ENCODE data around the gene FAM83C.

The FAM83C gene

DNA sequence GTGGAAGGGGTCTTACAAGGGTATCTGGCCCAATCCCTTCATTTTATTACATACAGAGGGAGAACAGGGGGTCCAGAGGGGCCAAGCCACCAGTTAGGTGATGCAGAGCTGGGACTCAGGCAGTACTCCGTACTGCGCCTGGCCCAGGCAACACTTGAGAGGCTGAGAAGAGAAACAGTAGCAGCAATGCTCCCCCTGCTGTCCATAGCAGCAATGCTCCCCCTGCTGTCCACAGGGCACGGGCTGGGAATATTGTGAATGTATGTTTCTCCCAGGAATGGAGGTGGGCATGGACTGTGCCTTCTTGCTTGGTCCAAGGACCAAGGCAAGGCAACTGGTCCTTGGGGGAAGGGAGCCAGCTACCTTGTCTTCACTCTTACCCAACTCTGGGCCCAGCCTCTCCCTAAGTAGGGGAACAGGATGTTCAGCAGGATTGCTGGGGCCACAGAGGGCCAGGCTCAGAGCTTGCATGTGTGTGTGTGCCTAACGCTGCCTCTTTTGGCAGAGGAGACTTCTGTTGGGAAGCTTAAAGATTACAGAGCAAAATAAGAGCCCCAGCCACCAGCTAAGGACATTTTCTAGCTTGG, 14.8 kb upstream of the FAM83C start:
- Histone ChIP-seq H3K27me3 (ENCODE audit: control insufficient read depth in 2 of 2, insufficient read depth in 2 of 2, low read length in 2 of 2) (no peaks in the 10 kb centered on the region), H3K4me1 (ENCODE audit: control insufficient read depth in 2 of 2, insufficient read depth in 2 of 2, low read length in 2 of 2) (peaks cover 9 to 12% of the 10 kb centered on the region in 2 donors), H3K27ac (ENCODE audit: low read depth in 2 of 2, low read length in 2 of 2) (no peak overlapping the region), H3K9ac (ENCODE audit: low read depth in 1 of 2, low read length in 2 of 2) (peak overlapping the region in 1 of 2 donors; percentile 1), H3K36me3 (ENCODE audit: control insufficient read depth in 2 of 2, insufficient read depth in 2 of 2, low read length in 2 of 2) (peaks cover 8 to 11% of the 10 kb centered on the region in 2 donors), H3K4me3 (ENCODE audit: low read length in 2 of 2) (no peak overlapping the region), H3K9me3 (ENCODE audit: control insufficient read depth in 2 of 2, low read length in 2 of 2) (no peaks in the 10 kb centered on the region)

DNA sequence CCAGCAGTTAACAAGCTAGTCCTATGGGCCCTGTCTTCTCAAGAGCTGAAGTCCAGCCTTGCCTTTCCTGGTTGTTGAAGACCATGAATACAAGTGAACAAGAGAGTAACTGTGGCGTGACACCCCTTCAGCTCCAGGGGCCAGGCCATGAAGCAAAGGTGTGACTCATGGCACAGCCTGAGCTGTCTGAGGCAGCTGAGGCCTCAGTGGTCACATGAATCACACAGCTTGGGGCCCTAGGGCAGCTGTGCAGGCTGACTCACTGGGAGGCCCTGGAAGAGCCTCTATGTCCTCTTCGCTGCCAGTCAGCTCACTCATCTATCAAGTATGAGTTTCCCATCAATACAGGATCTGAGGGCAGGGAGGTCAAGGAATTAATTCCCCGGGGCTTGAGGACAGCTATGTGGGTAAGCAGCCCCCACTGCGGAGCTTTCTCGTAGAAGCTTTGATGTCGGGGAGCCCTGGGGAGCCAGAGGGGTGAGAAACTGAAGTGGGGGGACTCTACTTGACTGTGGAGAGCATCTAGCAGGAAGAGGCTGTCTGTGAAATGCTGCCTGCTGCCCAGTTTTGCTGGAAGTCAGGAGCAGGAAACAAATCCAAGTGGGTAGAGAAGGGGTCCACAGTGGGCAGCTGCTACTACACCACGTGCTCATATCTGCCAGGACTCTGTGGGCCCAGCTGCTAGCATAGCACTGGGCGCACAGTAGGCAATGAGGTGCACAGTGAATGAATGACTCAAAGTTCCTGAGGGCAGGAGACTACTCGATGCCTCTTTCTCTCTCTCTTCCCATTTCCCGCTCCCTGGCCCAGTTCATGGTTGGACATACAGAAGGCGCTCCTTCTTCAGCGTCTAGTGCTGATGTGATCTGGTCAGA, 13.7 kb upstream of the FAM83C start:
- Histone ChIP-seq H3K4me3 (ENCODE audit: low read length in 2 of 2) (no peak overlapping the region), H3K4me1 (ENCODE audit: control insufficient read depth in 2 of 2, insufficient read depth in 2 of 2, low read length in 2 of 2) (peaks cover 9 to 12% of the 10 kb centered on the region in 2 donors), H3K36me3 (ENCODE audit: control insufficient read depth in 2 of 2, insufficient read depth in 2 of 2, low read length in 2 of 2) (peaks cover 6 to 11% of the 10 kb centered on the region in 2 donors), H3K9ac (ENCODE audit: low read depth in 1 of 2, low read length in 2 of 2) (no peak overlapping the region), H3K27me3 (ENCODE audit: control insufficient read depth in 2 of 2, insufficient read depth in 2 of 2, low read length in 2 of 2) (no peaks in the 10 kb centered on the region), H3K27ac (ENCODE audit: low read depth in 2 of 2, low read length in 2 of 2) (peak overlapping the region; percentile 10 to 46), H3K9me3 (ENCODE audit: control insufficient read depth in 2 of 2, low read length in 2 of 2) (no peaks in the 10 kb centered on the region)

DNA sequence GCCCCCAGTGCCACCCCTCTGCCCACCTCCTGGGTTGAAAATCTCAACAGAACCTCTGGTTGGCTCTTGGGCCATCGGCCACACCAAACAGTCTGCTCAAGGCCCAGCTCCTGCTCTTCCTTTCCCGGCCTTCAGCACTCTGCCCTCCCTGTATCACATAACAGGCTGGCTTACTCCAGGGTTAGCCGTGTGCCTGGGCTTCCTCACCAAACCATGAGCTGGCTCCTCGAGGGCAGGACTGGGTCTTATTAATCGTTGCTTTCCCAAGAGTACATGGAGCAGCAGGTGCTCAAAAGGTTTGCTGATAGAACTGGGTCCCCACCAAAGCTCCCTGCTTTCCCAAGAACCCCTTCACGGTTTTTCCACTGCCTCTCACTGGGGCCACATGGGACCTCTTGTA, 12.7 kb upstream of the FAM83C start:
- Histone ChIP-seq H3K4me1 (ENCODE audit: control insufficient read depth in 2 of 2, insufficient read depth in 2 of 2, low read length in 2 of 2) (peaks cover 9 to 12% of the 10 kb centered on the region in 2 donors), H3K27ac (ENCODE audit: low read depth in 2 of 2, low read length in 2 of 2) (no peak overlapping the region), H3K36me3 (ENCODE audit: control insufficient read depth in 2 of 2, insufficient read depth in 2 of 2, low read length in 2 of 2) (peaks cover 5 to 9% of the 10 kb centered on the region in 2 donors), H3K27me3 (ENCODE audit: control insufficient read depth in 2 of 2, insufficient read depth in 2 of 2, low read length in 2 of 2) (no peaks in the 10 kb centered on the region), H3K9me3 (ENCODE audit: control insufficient read depth in 2 of 2, low read length in 2 of 2) (no peaks in the 10 kb centered on the region), H3K9ac (ENCODE audit: low read depth in 1 of 2, low read length in 2 of 2) (no peak overlapping the region), H3K4me3 (ENCODE audit: low read length in 2 of 2) (no peak overlapping the region)

DNA sequence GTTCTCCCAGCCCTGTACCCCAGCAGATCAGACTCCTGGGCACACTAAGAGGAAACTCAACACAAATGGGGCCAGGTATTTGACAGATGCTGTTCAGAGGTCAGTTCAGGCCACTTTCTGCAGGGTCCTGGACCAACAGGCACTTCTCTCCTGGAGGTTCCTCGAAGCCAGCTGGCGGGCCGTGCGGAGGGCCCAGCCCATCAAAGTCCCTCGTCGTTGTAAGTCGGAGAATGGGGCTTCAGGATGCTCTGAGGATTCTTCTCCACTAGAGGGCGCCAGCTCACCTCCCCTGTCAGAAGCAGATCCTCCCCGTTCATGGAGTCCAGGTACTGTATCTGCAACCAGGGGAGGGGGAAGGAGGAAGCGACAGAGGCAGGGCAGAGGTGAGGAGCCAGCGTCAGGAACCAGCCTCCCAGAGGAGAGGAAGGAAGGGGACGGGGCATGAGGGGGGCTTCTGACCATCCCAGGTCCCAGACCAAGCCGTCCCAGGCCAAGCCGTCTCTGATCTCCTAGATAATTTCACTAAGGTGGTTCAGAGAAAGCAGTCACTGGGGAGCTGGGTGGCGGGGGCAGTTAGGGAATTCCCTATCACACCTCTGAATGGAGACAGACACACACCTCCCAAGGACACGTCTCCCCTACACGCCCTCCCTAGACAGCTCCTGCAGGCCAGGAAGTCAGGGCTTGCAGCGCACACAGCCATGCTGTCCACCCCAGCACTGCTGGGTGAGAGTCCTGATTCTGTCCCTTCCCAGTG, 11.7 kb upstream of the FAM83C start:
- Histone ChIP-seq H3K4me1 (ENCODE audit: control insufficient read depth in 2 of 2, insufficient read depth in 2 of 2, low read length in 2 of 2) (peaks cover 9 to 12% of the 10 kb centered on the region in 2 donors), H3K36me3 (ENCODE audit: control insufficient read depth in 2 of 2, insufficient read depth in 2 of 2, low read length in 2 of 2) (peaks cover 4 to 5% of the 10 kb centered on the region in 2 donors), H3K4me3 (ENCODE audit: low read length in 2 of 2) (no peak overlapping the region), H3K27me3 (ENCODE audit: control insufficient read depth in 2 of 2, insufficient read depth in 2 of 2, low read length in 2 of 2) (no peaks in the 10 kb centered on the region), H3K9me3 (ENCODE audit: control insufficient read depth in 2 of 2, low read length in 2 of 2) (no peaks in the 10 kb centered on the region), H3K9ac (ENCODE audit: low read depth in 1 of 2, low read length in 2 of 2) (peak overlapping the region in 1 of 2 donors; percentile 48), H3K27ac (ENCODE audit: low read depth in 2 of 2, low read length in 2 of 2) (no peak overlapping the region)

DNA sequence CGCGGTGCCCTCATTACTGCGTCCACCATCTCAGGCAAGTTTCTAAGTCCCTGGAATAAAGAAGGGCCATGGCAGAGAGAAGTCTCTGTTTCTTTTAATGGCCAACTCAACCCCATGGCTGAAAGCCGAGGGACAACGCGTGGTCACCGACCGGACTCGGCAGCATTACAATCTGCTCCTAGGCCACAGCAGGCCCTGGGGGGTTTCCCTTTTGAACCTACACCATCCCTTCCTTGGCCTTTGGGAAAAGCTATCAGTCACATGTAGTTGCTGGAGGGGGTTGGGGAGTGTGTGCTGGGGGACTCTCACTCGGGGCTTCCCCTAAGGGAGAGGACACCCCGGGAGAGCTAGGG, 11.1 kb upstream of the FAM83C start:
- Histone ChIP-seq H3K9me3 (ENCODE audit: control insufficient read depth in 2 of 2, low read length in 2 of 2) (no peaks in the 10 kb centered on the region), H3K4me3 (ENCODE audit: low read length in 2 of 2) (no peak overlapping the region), H3K36me3 (ENCODE audit: control insufficient read depth in 2 of 2, insufficient read depth in 2 of 2, low read length in 2 of 2) (peaks cover 2 to 5% of the 10 kb centered on the region in 2 donors), H3K27ac (ENCODE audit: low read depth in 2 of 2, low read length in 2 of 2) (no peak overlapping the region), H3K27me3 (ENCODE audit: control insufficient read depth in 2 of 2, insufficient read depth in 2 of 2, low read length in 2 of 2) (no peaks in the 10 kb centered on the region), H3K9ac (ENCODE audit: low read depth in 1 of 2, low read length in 2 of 2) (peak overlapping the region in 1 of 2 donors; percentile 48), H3K4me1 (ENCODE audit: control insufficient read depth in 2 of 2, insufficient read depth in 2 of 2, low read length in 2 of 2) (peaks cover 9 to 12% of the 10 kb centered on the region in 2 donors)

DNA sequence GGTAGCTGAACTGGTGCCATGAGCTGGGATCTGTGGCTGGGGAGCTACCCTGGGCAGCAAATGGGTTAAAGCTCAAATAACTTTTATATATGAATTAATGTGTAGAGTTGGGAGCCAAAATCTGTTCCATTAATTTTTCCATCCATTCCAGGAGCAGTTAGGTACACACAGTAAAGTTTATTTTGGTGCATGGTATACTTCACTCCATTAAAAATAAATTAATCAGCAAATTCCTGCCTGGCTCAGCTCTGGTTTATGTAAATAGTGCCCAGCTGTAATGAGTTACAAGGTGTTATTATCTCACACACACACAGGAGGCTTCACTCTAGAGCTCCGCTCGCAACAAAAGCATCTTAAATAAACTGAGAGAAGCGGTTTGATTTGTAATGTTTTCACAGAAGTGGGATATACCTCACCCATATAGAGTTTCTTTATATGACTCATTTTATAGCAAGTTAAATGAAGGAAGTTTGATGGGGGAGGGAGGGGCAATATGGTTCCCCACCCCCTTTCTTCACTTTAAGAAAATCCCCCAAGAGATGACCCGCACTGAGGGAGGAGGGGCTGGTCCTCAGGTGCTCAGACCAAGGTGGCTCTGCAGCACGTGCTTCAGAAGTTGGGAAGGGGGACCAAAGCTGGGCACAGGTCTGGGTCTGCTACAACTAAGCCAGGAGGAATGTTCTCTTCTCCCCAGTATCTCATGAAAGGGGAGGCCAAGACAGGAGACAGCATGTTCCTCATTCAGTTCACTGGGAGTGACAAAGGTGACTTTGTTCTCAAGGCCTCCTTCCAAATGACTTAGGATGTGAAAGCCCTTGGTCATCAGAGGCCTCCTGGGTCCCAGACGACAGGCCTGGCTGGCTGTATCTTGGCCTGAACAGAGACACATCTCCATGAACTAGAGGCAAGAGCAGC, 10.5 kb upstream of the FAM83C start:
- H3K9me3 ChIP-seq (ENCODE audit: control insufficient read depth in 2 of 2, low read length in 2 of 2), result no peaks in the 10 kb centered on the region
- H3K36me3 ChIP-seq (ENCODE audit: control insufficient read depth in 2 of 2, insufficient read depth in 2 of 2, low read length in 2 of 2), result peaks cover 2 to 5% of the 10 kb centered on the region in 2 donors
- H3K4me3 ChIP-seq (ENCODE audit: low read length in 2 of 2), result no peak overlapping the region
- H3K9ac ChIP-seq (ENCODE audit: low read depth in 1 of 2, low read length in 2 of 2), result no peak overlapping the region
- peaks cover 9 to 12% of the 10 kb centered on the region in 2 donors for H3K4me1 ChIP-seq (ENCODE audit: control insufficient read depth in 2 of 2, insufficient read depth in 2 of 2, low read length in 2 of 2)
- no peak overlapping the region for H3K27ac ChIP-seq (ENCODE audit: low read depth in 2 of 2, low read length in 2 of 2)
- H3K27me3 ChIP-seq (ENCODE audit: control insufficient read depth in 2 of 2, insufficient read depth in 2 of 2, low read length in 2 of 2), result no peaks in the 10 kb centered on the region

DNA sequence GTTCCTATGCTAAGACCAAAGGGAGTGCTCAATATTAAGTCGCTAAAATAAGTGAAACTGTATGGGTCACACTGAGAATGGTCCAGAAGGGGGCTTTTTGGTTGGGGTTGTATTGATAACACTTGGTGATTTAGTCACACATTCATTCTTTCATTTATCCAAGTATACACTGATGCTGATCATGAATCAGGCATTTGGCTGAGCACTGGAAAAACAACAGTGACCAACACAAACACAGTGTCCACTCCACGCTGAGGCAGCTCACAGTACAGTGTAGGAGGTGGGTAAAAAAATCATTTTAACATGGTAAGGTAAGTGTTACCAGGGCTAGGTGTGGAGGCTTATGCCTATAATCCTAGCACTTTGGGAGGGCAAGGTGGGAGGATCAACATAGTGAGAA, 9.2 kb upstream of the FAM83C start:
- Histone ChIP-seq H3K27ac (ENCODE audit: low read depth in 2 of 2, low read length in 2 of 2) (no peak overlapping the region), H3K36me3 (ENCODE audit: control insufficient read depth in 2 of 2, insufficient read depth in 2 of 2, low read length in 2 of 2) (peaks cover 2 to 5% of the 10 kb centered on the region in 2 donors), H3K27me3 (ENCODE audit: control insufficient read depth in 2 of 2, insufficient read depth in 2 of 2, low read length in 2 of 2) (no peaks in the 10 kb centered on the region), H3K9me3 (ENCODE audit: control insufficient read depth in 2 of 2, low read length in 2 of 2) (no peaks in the 10 kb centered on the region), H3K4me1 (ENCODE audit: control insufficient read depth in 2 of 2, insufficient read depth in 2 of 2, low read length in 2 of 2) (peaks cover 8 to 12% of the 10 kb centered on the region in 2 donors), H3K9ac (ENCODE audit: low read depth in 1 of 2, low read length in 2 of 2) (no peak overlapping the region), H3K4me3 (ENCODE audit: low read length in 2 of 2) (no peak overlapping the region)

DNA sequence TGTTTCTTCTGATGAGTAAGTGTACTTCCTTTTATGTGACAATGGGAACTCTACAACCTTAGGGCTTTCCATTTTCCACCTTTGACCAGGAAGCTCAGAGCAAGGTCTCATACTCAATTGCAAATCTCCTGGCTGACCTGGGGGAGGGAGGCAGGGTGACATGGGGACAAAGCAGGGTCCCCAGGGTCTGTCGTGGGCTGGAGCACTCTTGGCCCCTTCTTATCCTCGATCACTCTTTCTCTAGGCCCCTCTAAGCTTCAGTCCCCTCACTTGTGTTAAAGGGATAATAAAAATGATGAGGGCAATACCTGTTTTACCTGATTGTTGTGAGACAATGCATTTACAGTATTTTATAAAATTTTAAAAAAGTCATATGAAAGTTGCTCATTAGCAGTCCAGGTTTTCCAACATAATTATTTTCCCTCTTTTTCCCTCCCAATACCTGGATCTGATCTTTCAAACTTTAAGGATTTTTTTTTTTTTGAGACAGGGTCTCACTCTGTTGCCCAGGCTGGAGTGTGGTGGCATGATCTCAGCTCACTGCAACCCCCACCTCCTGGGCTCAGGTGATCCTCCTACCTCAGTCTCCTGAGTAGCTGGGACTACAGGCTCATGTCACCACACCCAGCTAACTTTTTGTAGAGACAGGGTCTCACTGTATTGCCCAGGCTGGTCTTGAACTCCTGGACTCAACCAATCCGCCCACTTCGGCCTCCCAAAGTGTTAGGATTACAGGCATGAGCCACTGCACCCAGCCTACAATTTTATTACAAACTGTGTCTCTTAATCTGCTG, 8.4 kb upstream of the FAM83C start:
- H3K4me1 ChIP-seq (ENCODE audit: control insufficient read depth in 2 of 2, insufficient read depth in 2 of 2, low read length in 2 of 2), result peaks cover 6 to 9% of the 10 kb centered on the region in 2 donors
- no peak overlapping the region for H3K4me3 ChIP-seq (ENCODE audit: low read length in 2 of 2)
- peaks cover 0 to 1% of the 10 kb centered on the region in 2 donors for H3K36me3 ChIP-seq (ENCODE audit: control insufficient read depth in 2 of 2, insufficient read depth in 2 of 2, low read length in 2 of 2)

DNA sequence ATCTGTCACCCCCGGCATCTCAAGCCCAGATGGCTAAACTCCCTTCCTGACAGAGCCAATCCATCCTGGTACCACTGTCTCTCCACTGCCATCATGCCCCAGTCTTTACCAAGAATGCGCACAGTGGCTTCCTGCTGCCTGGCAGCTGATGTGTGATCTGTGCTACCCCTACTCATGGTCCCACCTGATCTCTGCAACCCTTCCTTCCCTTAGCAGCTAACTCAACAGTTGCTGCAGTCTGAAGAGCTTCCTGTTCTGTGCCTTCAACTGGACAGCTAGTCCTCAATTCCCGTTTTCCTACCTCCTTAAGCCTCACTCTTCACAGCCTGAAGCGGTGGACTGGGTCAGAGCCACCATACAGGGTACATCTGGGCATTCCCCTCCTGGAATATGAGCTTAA, 7.6 kb upstream of the FAM83C start:
- Histone ChIP-seq H3K9me3 (ENCODE audit: control insufficient read depth in 2 of 2, low read length in 2 of 2) (no peaks in the 10 kb centered on the region), H3K4me3 (ENCODE audit: low read length in 2 of 2) (no peak overlapping the region), H3K27me3 (ENCODE audit: control insufficient read depth in 2 of 2, insufficient read depth in 2 of 2, low read length in 2 of 2) (no peaks in the 10 kb centered on the region), H3K4me1 (ENCODE audit: control insufficient read depth in 2 of 2, insufficient read depth in 2 of 2, low read length in 2 of 2) (peaks cover 6 to 9% of the 10 kb centered on the region in 2 donors), H3K36me3 (ENCODE audit: control insufficient read depth in 2 of 2, insufficient read depth in 2 of 2, low read length in 2 of 2) (no peaks in the 10 kb centered on the region), H3K9ac (ENCODE audit: low read depth in 1 of 2, low read length in 2 of 2) (no peak overlapping the region), H3K27ac (ENCODE audit: low read depth in 2 of 2, low read length in 2 of 2) (no peak overlapping the region)

More for the DNA sequence above, 8.4 kb upstream of the FAM83C start:
- Histone ChIP-seq H3K9ac (ENCODE audit: low read depth in 1 of 2, low read length in 2 of 2) (no peak overlapping the region), H3K9me3 (ENCODE audit: control insufficient read depth in 2 of 2, low read length in 2 of 2) (no peaks in the 10 kb centered on the region), H3K27ac (ENCODE audit: low read depth in 2 of 2, low read length in 2 of 2) (no peak overlapping the region), H3K27me3 (ENCODE audit: control insufficient read depth in 2 of 2, insufficient read depth in 2 of 2, low read length in 2 of 2) (no peaks in the 10 kb centered on the region)
